GM12878 (cell line): Measurements from ENCODE around the gene CD7. TPM values are rescaled to one million over a fixed set of nuclear protein-coding genes. Genes with fewer than 3 reads are reported as not detected.

Experiments used
- ATAC-seq: fragments of 200-7000 bp; cut with Tn5 transposase; 3 replicates; pipeline ENCODE4 v1.9.1; 2020; ENCODE audit warnings: mild to moderate bottlenecking, moderate library complexity
- BruUV-seq: library from RNA; stranded (reverse); fragments of 400-500 nt; replicated peaks from 2 replicates; lab custom pipeline; 2021; lab: Mats Ljungman, UMichigan
- CTCF ChIA-PET: fragments of 300-600 bp; sonication (Branson Sonifier 250); formaldehyde crosslinking; extraction: SDS; loops from one replicate; lab custom pipeline; 2021; ENCODE audit warnings: inconsistent platforms; lab: Yijun Ruan, JAX
- POLR2A ChIA-PET: fragments of 350-600 bp; formaldehyde crosslinking; extraction: SDS; loops from one replicate; lab custom pipeline; 2021; ENCODE audit warnings: inconsistent platforms; lab: Charles Lee
- RAD21 ChIA-PET: fragments of 300-600 bp; sonication (Branson Sonifier 250); formaldehyde crosslinking; loops from one replicate; lab custom pipeline; 2023; ENCODE audit warnings: antibody characterized with exemption; ENCODE audit not compliant: unreplicated experiment; lab: Charles Lee
- SMC1A ChIA-PET: fragments of 300-600 bp; sonication (Branson Sonifier 250); formaldehyde crosslinking; loops from one replicate; lab custom pipeline; 2023; ENCODE audit not compliant: unreplicated experiment, uncharacterized antibody; lab: Charles Lee
- DNase-seq: peaks from one replicate; pipeline ENCODE4 v3.0.0-alpha.2; 2011; ENCODE audit warnings: low read depth, low spot score
- FAIRE-seq: peaks from 3 replicates; lab custom pipeline; 2011; peaks lifted over from hg19 to GRCh38; lab: Jason Lieb, UNC
- H2AFZ ChIP-seq: 2 replicates; pipeline ENCODE4 v1.6.0; 2011; ENCODE audit warnings: low read depth, low read length, control low read depth; ENCODE audit not compliant: control insufficient read depth
- H3K27ac ChIP-seq: 2 replicates; pipeline ENCODE4 v1.5.1; 2011; ENCODE audit warnings: control low read depth; ENCODE audit not compliant: control insufficient read depth, insufficient read depth
- H3K27me3 ChIP-seq, 2 experiments: replicated peaks in 1 of 2; 2 replicates each; pipeline versions ENCODE4 v1.6.0 to v1.6.1; 2011; ENCODE audit warnings: low read length in 1 of 2; ENCODE audit not compliant: control insufficient read depth in 2 of 2, insufficient read depth in 2 of 2
- H3K36me3 ChIP-seq, 2 experiments: 2 replicates each; pipeline ENCODE4 v1.5.1; 2011; ENCODE audit warnings: low read length in 1 of 2; ENCODE audit not compliant: control insufficient read depth in 2 of 2, insufficient read depth in 2 of 2
- H3K4me1 ChIP-seq: 2 replicates; pipeline ENCODE4 v1.6.1; 2011; ENCODE audit warnings: mild to moderate bottlenecking, low read length, moderate library complexity, mixed read lengths; ENCODE audit not compliant: control insufficient read depth, insufficient read depth
- H3K4me2 ChIP-seq: 2 replicates; pipeline ENCODE4 v1.6.0; 2011; ENCODE audit warnings: control low read depth; ENCODE audit not compliant: control insufficient read depth, insufficient read depth
- H3K4me3 ChIP-seq: fragments of 200-600 bp; sonication (generic); 2 replicates; pipeline ENCODE4 v1.5.1; 2016
- H3K79me2 ChIP-seq: 2 replicates; pipeline ENCODE4 v1.6.0; 2011; ENCODE audit warnings: low read length; ENCODE audit not compliant: control insufficient read depth, insufficient read depth
- H3K9ac ChIP-seq: 2 replicates; pipeline ENCODE4 v1.8.0; 2011; ENCODE audit warnings: low read length, control low read depth, mixed read lengths; ENCODE audit not compliant: control insufficient read depth, insufficient read depth
- H3K9me3 ChIP-seq: replicated peaks from 3 replicates; pipeline ENCODE4 v1.5.1; 2011; ENCODE audit warnings: mild to moderate bottlenecking, low read length; ENCODE audit not compliant: control insufficient read depth, insufficient read depth
- H4K20me1 ChIP-seq: 2 replicates; pipeline ENCODE4 v1.6.0; 2011; ENCODE audit not compliant: control insufficient read depth, insufficient read depth
- BHLHE40 ChIP-seq, 2 experiments: fragments of 450-650 bp in 1 of 2; IDR thresholded peaks; 2 replicates each; pipeline ENCODE4 v1.6.1; 2011 to 2017; ENCODE audit warnings: low read depth in 2 of 2, borderline replicate concordance in 1 of 2, improper control_type of control experiment in 1 of 2, low read length in 1 of 2, mild to moderate bottlenecking in 1 of 2
- CBX3 ChIP-seq: fragments of 200-600 bp; sonication (generic); IDR thresholded peaks from 2 replicates; pipeline ENCODE4 v1.6.1; 2016; ENCODE audit warnings: low read depth, borderline replicate concordance
- POLR2A ChIP-seq: IDR thresholded peaks from 2 replicates; pipeline ENCODE4 v1.6.1; 2011; ENCODE audit warnings: low read depth, mild to moderate bottlenecking, low read length
- SPI1 ChIP-seq: IDR thresholded peaks from 2 replicates; pipeline ENCODE4 v1.6.1; 2011; ENCODE audit warnings: low read depth, mild to moderate bottlenecking, low read length, moderate library complexity, borderline replicate concordance; ENCODE audit not compliant: insufficient read depth
- WGBS: methylation state at CpG from one replicate; pipeline ENCODE4 v1.1.6; 2016; ENCODE audit warnings: low lambda C conversion rate; ENCODE audit not compliant: insufficient replicate concordance, insufficient coverage; ENCODE audit errors: missing lambda C conversion rate; 5-methylcytosine and 5-hydroxymethylcytosine counted together
- in situ Hi-C: fragments of 300-500 bp; cut with MboI; formaldehyde crosslinking; loops from 9 replicates; pipeline ENCODE4 v1.14.3; 2018; ENCODE audit warnings: mixed read lengths
- intact Hi-C: fragments of 100-400 bp; cut with micrococcal nuclease; formaldehyde crosslinking; loops from one replicate; pipeline ENCODE4 v1.14.2; 2022; ENCODE audit not compliant: unreplicated experiment
- polyA plus RNA-seq, 11 experiments: library from polyadenylated mRNA; depleted of rRNA in 4 of 11; unstranded in 6 of 11; stranded (reverse) in 5 of 11; fragments of >200 nt; fragmentation: Nextera tagmentation in 4 of 11; fragmentation: Illumina TruSeq in 1 of 11; extraction: Ambion mirVana in 4 of 11; extraction: Trizol in 1 of 11; gene quantifications; 1 replicate in 1 of 11; 2 replicates in 10 of 11; pipeline versions ENCODE4 v1.2.1 to v1.2.3, GENCODE V29; 2011 to 2016; ENCODE audit warnings: inconsistent platforms in 2 of 11, missing spikeins in 2 of 11, low read depth in 1 of 11
- total RNA-seq, 4 experiments: library from RNA; depleted of rRNA in 3 of 4; stranded (reverse); fragments of >200 nt in 3 of 4; fragmentation: Illumina TruSeq in 1 of 4; extraction: Trizol in 1 of 4; gene quantifications; 2 replicates each; pipeline versions ENCODE4 v1.2.1 to v1.2.3, GENCODE V29; 2013 to 2021
- TF ChIP-seq, protein P1 (sequence below): fragments of 450-650 bp; IDR thresholded peaks from 2 replicates; pipeline ENCODE4 v1.6.1; 2016; ENCODE audit warnings: mild to moderate bottlenecking

Gene CD7
- total and polyA plus RNA-seq, 10 of the 15 experiments (the other 5 are each of a cell fraction or from before 2014, with no cell fraction given): 0.33 TPM; not detected in 9

DNA sequence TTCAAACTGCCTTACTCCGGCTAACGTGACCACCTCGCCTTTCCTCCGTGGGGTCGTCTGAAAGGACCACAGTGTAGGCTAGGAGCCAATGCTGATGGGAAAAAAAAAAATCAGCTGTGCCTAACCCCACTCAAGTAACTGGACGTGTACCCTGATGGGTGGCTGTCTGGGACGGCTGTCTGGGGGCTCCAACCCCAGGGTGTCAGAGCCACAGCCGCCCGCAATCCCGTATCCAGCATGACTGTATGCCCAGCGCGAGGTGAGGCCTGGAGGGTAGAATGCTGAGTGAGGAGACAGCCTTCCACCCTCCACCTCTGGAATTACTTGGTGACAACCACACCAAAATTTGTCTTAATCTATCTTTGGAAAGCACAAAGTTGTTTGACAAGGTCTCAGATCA is 46.8 kb downstream of the CD7 start:
- ChIA-PET SMC1A (no interaction called here), POLR2A (interaction anchor here (1.3 kb wide), 1 partner anchor 13 kb away, joined by 4 read pairs; no protein-coding TSS in a partner anchor), RAD21 (interaction anchor here (1.4 kb wide), 1 partner anchor 29 kb away, joined by 4 read pairs; no protein-coding TSS in a partner anchor), CTCF (no interaction called here)
- peaks cover 22 to 26% of the 10 kb centered on the region in 2 experiments for H3K36me3 ChIP-seq
- no peak overlapping the region for H3K27ac ChIP-seq
- 91% methylated on average over 12 of the region's 12 CpGs for WGBS
- intact Hi-C loops (no loop called here), in situ Hi-C loops (no loop called here)
- ATAC-seq (no peak), DNase-seq (no peak), FAIRE-seq (no peak)
- peaks cover 12% of the 10 kb centered on the region for H3K4me1 ChIP-seq
- H3K4me3 ChIP-seq: peak overlapping the region; percentile 27; the same call in 1 of the 2 replicates
- H2AFZ ChIP-seq: no peak overlapping the region
- H3K9me3 ChIP-seq: no peaks in the 10 kb centered on the region
- peak overlapping the region; percentile 91; the same call in 1 of the 2 replicates for H3K4me2 ChIP-seq
- no TSS peak for BruUV-seq
- H3K9ac ChIP-seq: no peak overlapping the region
- no peaks in the 10 kb centered on the region for H3K27me3 ChIP-seq
- peaks cover 70% of the 10 kb centered on the region for H3K79me2 ChIP-seq
- H4K20me1 ChIP-seq: peaks cover 30% of the 10 kb centered on the region
- TF ChIP-seq, protein P1, sequence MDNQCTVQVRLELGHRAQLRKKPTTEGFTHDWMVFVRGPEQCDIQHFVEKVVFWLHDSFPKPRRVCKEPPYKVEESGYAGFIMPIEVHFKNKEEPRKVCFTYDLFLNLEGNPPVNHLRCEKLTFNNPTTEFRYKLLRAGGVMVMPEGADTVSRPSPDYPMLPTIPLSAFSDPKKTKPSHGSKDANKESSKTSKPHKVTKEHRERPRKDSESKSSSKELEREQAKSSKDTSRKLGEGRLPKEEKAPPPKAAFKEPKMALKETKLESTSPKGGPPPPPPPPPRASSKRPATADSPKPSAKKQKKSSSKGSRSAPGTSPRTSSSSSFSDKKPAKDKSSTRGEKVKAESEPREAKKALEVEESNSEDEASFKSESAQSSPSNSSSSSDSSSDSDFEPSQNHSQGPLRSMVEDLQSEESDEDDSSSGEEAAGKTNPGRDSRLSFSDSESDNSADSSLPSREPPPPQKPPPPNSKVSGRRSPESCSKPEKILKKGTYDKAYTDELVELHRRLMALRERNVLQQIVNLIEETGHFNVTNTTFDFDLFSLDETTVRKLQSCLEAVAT: 0 out of 2 replicates have a peak, but pooled peaks have one; percentile 8
- no peak for TF ChIP-seq SPI1
- peak; percentile 29; the same call in 1 of the 2 replicates for TF ChIP-seq POLR2A
- no peak for TF ChIP-seq BHLHE40 (IDR thresholded peaks at IDR 0.05; ENCODE audit: borderline replicate concordance in 1 of 2, low read depth in 2 of 2, low read length in 1 of 2)
- TF ChIP-seq CBX3: no peak
